DMS53 treated with DMSO at 0.1 percent for 48 hours (cell line): ENCODE data around the gene PNLIP.

Source experiments
- DNase-seq: peaks from one replicate; lab custom pipeline; 2025; ENCODE audit not compliant: unreplicated experiment; lab: John Stamatoyannopoulos, UW

PNLIP gene

DNA sequence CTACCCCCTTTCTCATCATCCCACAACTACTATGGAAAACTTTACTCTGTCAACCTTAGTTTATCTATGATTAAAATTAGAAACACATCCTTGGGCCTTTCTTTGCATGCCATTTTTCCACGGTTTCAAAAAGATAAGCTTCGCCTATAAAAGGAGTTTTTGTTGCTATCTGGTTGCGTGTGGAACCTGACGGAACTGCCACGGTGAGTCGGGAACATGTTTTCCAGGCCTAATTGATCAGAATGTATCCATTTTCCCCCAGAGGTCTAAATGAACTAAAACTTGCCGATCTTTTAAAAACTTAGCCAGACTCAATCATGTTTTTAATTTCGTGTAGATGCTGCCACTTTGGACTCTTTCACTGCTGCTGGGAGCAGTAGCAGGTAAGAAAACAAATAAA, at the start of gene PNLIP:
PNLIP (plus strand) TSS at position 176 of the 400 bp plus-strand sequence; CDS start at position 338, 162 bp downstream.
- DNase-seq = no peak

DNA sequence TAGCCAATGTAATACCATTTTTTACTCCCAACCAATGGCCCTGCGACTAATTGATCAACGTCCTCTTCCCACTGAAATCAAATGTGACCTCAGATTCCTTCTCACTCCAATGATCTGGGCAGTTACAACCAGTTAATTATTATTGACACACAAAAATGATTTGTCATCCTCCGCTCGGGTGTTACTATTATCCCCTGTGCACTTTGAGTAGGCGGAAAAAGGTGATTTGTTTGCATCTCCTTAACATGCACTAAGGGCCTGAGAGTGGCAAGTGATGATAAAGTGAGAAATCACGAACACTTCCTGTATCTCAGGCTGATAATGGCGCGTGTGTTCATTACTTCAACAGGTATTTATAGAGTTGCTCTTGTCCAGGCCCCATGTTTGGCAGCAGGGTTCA, 40.9 kb upstream of the PNLIP start:
- no peak for DNase-seq

DNA sequence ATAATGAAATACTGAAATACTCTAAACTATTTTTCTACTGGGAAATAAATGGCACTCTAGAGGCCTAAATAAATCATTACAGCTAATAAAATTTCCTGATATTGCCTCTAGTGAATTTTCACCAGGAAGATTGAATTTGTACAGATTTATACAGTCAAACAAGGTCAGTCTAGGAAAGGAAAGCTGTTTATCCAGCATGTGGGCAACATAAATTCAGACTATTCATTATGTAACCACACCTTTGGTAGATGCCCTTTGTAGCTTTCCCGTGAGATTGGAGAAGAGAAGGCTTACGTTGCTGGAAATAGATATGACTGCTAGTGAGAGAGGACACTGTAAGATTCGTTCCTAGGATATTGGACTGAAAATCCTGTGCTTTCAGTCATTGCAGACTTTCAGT, 35.2 kb upstream of the PNLIP start:
- DNase-seq = no peak

DNA sequence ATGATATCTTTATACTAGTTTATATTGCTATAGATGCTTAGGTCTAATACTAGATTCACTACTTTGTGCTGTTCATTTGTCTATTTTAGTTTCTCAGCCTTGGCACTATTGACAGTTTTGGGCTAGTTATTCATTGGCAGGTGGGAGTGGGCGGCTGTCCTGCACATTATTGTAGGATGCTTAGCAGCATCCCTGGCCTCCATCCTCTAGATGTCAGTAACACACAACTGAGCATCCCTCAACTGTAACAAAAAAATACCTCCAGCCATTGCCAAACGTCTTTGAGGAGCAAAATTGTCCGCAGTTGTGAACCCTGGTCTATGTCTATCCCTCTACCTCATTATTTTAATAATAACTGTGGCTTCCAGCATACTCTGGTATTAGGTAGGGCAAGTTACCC, 34.4 kb upstream of the PNLIP start:
- no peak for DNase-seq

DNA sequence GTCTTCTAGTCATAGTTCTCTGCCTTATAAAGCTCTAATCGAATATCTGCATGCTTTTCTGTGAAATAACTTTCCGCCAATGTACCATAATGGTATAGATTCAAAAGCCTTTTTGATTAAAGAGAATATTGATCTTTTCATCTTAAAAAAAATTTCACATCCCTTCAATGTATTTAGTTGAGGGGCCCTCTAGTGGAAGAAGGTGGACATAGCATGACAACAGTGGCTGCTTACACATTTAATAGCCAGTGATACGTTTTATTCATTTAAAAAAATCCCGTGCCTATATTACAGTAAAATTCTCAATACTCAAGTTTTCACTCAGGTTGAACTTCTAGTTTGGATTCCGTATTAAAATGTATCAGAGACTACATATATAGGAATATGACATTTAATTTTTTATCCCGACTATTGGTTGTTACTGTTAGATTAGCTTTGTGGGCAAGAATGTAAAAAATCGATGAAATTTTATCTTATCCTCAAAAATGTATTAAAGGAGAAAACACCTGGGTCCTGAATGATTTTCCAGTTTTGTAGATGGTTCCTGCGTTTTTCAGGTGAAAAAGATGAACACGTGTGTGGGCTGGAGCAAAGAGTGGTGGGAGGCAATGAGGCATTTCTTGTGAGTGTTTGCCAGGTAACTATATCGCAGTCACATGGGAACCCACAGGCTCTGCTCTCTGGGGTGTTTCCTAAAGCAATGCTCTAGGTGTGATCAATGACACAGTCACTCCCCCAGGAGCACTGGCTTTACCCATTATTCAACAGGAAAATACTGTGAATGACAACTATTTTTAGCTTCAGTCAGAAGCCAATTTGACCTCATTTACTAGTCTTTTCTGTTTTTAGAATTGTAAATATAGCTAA, 24.1 kb upstream of the PNLIP start:
- peak; percentile 28 for DNase-seq

DNA sequence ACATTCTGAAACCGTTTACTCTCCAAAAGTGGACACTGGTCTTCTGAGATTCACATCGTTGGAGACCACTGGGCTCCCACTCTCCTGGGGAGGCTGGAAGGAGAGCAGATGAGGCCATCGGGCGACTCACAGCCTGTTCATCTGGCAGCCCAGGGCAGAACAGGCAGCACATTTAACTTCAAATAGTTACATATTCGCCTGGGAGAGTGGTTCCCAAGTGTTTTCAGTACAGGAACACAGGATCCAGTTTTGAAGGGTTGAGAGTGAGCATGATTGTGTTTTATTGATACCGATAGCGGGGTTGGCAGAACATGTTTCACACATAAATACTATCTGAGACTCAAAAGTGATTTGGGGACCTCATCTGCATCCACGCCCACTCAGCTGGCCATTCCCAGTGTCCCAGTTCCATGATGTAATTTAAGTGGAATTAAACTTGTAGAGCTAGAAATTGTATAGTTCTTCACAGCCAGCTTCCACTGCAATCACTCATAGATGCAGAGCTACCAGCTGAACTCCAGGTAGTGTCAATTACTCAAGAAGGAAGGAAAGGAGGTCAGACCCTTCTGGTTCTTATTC, 22.8 kb upstream of the PNLIP start:
- DNase-seq = no peak

DNA sequence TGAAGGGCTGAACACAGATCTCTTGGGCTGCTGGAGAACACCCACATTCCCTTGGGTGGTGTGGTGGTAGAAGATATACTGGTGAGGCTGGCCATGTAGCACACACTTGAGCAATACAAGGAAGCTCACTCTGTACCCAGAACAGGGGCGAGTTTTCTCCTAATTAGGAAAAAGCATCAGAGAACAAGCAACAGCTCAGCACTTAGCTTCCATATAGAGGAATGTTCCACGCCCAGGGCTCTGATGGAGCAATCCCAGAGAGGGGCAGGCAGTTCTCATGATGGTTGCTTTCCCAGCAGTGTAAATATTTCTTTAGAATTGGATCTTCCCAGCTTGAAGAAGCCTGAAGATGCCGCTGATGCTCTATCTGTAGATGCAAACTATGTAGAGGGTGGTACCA, 21.0 kb upstream of the PNLIP start:
- DNase-seq = no peak

DNA sequence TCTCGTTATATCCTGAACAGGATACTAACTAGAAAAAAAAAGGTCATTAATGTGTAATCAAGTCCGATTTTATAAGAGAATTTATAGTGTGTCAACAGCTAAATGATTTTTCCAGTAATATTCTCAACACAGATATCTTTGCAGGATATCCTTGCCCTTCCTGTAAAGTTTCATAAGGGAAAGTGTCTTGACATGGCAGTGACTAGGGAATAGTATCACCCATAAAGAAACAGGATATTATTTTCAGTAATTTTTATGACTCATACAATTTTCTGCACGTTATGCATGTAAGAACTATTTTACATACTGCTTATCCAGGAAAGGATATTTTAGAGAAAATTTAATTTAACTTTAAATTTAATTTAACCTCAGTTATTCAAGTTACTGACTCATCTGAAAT, 19.5 kb upstream of the PNLIP start:
- DNase-seq = no peak

DNA sequence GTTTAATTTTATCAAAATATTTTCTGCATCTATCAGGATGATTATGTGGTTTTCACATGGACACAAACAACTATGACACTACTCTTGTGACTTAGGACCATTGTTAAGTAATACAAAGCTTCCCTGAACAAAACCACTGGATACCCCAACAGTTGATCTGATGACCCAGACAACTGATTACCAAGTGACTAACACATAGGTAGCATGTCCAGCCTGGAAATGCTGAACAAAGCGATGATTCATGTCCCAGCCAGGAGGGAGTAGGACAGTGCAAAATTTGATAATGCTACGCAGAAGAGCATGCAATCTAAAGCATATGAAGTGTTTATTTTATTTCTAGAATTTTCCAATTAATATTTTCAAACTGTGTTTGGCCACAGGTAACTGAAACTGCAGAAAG, 8.9 kb upstream of the PNLIP start:
- DNase-seq = no peak

DNA sequence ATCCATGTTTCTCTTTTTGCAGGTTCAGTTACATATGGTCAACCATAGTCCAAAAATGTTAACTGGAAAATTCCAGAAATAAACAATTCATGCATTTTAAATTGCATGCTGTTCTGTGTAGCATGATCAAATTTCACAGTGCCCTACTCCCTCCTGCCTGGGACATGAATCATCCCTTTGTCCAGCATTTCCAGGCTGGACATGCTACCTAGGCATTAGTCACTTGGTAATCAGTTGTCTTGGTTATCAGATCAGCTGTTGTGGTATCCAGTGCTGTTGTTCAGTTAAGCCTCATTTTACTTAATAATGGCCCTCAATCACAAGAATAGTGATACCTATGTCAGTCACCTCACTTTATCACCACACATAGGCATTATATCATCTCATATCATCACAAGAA, 7.3 kb upstream of the PNLIP start:
- DNase-seq = no peak

DNA sequence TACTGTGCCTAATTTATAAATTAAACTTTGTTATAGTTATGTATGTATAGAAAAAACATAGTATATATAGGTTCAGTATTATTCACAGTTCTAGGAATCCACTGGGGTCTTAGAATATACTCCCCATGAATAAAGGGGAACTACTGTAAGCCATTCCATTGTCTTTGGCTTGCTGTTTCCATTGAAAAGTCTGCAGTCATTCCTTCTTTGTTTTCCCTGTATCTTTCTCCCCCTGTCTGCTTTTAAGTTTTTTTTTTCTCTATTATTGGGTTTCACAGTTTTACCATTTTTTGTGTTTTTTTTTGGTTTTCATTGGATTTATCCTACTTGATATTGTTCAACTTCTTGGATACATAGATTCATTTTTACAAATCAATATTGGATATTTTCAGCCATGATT, 6.7 kb upstream of the PNLIP start:
- no peak for DNase-seq

DNA sequence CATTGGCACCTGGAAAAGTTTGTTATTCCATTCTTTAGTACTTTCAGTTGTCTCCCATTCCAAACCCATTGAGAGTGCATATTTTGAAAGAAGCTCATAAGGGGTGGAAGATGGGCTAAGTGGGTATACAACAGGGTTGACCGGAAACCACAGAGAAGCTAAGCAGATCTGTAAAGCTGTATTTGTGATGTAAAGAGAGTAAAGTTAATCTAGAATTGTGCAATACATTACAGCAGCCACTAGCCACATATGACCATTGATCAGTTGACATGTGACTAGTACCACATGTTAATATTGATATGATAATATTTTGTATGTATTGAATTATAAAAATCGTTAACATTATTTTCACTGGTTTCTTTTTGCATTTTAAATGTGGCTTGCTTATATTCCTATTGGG, 4.9 kb upstream of the PNLIP start:
- DNase-seq = no peak

DNA sequence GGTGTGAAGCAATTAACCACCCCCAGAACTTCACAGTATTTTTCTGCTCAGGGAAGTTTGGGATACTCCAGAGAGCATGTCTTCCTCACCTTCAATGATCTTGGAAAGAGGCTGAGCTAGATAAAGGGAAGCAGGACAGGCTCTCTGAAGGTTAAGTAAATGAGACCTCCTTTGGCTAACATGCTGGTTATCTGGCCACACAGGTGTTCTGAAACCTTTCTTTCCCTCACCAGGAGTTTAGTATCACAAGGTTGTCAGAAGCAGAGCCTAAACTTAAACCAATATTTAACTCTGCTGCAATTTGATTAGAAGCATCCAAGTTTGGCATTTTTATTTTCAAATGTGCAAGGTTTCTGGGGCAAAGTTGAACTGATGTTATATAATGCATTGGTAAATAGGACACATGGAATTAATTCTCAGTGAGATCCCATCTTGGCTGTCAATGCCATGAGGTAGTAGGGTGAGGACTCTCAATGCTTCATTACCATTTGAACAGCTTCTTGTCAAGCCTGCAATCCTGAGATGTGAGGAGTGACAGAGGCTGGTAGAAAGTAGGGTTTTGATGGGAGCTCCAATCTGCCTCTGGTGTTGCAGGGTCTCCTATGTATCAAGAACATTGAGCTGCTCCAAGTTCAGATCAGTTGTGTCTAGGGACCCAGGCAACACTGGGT, 3.6 kb upstream of the PNLIP start:
- no peak for DNase-seq

DNA sequence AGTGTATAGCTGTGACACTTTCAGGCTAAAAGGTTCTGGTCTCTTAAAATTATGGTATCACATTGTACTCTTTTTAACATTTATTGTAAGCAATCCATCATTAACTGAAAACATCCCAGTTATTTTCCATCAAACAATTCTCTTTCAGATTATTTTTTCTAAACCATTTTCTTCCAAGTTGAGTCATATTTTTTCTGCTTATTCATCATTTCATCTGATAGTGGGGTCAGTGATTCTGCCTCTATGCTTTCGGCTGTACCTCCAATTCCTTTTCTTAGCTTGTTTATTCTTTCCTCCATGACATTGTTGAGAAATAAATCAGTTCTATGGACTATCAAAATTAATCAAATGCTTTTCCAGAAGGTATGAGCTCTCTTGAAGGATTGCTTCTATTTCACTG, 609 bp upstream of the PNLIP start:
- DNase-seq = no peak

DNA sequence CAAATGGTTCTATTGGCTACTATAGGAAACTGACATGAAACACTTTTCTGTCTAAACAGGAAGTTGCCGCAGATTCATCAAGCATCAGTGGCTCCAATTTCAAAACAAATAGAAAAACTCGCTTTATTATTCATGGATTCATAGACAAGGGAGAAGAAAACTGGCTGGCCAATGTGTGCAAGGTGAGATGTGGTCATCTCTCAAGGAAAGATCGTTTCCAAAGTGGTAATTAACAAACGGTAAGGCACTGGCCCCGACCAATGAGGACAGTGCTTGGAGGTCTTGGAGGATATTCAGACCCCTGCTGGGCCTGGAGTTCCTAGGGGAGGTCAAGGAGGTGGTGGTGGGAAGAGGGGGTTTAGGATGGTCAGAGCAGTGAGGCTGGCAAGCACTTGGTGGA, 2.6 kb downstream of the PNLIP start:
- no peak for DNase-seq

DNA sequence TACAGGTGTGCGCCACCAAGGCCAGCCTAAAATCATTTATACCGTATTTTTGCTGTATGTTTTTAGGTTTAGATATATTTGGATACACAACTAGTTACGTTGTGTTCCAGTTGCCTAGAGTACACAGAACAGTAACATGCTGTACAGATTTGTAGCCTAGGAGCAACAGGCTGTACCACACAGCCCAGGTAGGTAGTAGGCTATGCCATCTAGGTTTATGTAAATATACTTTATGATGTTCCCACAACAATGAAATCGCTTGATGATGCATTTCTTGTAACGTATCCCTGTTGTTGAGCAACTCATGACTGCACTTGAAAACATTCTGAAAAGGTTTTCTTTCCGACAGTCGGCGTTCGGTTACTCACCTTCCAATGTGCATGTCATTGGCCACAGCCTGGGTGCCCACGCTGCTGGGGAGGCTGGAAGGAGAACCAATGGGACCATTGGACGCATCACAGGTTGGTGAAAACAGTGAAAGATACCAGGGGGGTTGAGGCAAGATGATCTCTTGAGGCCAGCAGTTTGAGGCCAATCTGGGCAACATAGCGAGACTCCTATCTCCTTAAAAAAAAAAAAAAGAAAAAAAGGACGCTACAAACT, 7.7 kb downstream of the PNLIP start:
- DNase-seq = no peak

DNA sequence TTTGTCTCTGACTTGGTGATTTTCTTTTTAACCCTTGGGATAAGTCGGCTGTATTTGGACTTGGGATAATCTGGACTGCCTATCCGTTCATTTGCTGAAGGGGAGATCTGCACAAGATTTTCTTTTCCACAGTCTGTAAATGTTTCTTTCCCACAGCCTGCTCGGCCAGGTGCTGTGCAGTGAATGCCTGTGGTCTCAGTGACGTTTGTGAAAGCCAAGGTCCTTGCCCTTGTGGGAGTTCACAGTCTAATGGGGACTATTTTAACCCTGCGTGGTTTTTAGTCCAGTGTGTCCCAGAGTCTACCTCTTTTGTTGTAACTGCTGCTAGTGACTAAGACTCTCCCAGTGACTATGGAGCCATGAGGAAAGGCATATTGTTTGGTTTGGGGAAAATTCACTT, 8.9 kb downstream of the PNLIP start:
- no peak for DNase-seq

DNA sequence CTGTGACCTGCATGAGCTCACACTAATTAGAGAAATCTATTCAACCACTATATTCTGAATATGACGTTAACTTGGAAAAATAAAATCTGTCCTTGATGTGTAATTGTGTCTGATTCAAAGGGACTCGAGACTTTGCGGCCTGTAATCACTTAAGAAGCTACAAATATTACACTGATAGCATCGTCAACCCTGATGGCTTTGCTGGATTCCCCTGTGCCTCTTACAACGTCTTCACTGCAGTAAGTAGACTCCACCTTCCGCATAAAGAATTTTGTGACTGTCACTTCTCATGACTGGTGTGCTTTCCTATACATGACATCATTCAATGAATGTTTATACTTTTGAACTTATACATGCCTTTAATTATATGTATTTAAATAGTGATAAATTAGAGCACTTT, 10.1 kb downstream of the PNLIP start:
- no peak for DNase-seq

DNA sequence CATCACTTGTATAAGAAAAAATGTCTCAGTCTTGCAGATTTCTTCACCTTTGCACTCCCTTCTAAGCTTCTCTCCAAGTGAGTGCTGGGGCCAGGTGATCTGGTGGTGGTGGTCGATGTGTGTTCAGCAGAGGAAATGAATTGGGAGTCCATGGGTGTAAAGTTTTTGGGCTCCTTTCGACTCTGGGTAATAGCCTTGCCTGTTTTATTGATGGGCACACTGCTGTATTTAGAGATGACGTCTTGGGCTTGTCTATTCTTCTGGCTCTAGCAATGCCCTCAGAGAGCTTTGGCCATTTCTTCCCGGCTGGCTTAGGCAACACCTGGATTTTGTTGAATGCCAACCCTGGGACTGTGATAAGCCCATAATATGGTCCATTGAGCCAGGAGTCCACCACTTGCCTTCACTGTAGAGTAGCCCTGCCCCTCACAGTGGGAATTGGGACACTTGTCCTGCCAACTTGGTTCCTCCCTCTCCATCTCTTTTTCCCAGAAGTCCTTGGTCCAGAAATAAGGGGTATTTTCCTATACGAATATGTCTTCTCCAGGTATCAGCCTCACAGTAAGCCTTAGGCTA, 11.7 kb downstream of the PNLIP start:
- DNase-seq = no peak

DNA sequence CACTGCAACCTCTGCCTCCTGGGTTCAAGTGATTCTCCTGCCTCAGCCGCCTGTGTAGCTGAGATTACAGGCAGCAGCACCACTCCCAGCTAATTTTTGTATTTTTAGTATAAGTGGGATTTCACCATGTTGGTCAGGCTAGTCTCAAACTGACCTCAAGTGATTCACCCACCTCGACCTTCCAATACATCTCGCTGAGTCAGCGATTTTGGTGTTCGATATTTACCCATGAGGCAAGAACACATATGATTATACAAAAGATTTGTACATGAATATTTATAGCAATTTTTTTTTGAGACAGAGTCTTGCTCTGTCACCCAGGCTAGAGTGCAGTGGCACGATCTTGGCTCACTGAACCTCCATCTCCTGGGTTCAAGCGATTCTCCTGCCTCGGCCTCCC, 19.8 kb downstream of the PNLIP start:
- DNase-seq = no peak

DNA sequence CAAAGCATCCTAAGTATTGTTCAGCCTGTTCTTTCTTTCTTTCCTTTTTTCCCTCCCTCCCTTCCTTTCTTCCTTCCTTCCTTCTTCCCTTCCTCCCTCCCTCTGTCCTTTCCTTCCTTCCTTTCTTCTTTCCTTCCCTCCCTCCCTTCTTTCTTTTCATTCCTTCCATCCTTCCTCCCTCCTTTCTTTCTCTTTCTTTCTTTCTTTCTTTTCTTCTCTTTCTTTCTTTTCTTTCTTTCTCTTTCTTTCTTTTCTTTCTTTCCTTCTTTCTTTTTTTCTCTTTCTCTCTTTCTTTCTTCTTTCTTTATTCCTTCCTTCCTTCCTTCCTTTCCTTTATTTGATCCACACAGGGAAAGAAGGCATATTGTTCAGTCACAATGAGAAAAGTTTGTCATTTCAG, 21.2 kb downstream of the PNLIP start:
- DNase-seq = no peak

DNA sequence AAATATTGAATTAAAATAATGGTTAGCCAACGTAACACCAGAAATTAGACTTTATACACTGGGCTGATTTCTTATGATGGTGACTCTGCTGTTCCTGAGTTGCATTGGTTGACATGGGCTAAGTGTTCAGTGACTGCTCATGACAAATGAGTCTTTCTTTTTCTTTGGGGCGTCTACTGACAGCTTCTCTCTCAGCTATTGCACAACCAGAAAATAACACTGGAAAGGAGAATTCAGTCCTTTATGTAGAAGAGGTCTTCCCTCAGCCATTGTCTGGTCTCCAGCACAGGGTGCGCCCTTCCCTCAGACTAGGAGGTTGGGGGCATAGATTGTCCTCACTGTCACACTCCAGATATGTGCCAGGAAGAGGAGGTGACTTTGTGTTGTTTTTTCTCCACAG, 21.6 kb downstream of the PNLIP start:
- no peak for DNase-seq
